ENCODE data around the gene CLEC9A. TPM values are rescaled to one million over a fixed set of nuclear protein-coding genes. Genes with fewer than 3 reads are reported as not detected.
"Not testable (repeated sequence)": the region's sequence is repeated elsewhere in the genome, so short reads cannot be mapped to it uniquely, and the experiment has no call there.

Gene CLEC9A
- total and polyA plus RNA-seq, 2 donors: 12.6 to 16.2 TPM

DNA sequence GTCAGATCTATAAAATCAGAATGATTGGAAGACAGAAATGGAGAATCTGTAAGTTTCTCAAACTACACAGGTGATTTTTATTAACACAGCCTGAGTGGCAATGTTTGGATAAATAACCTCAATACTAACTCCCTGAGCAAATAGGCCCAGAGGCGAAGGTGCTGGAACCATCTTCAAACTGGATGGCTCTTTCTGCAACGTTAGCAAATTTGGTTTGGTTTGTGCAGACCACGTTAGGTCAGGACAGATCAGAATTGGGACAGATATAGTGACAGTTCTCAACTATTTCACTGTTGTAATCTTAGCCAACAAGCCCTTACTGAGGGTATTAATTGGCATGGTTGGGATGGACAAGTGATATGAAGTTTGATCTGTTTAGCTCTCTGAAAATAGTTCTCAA is 9.1 kb upstream of the CLEC9A start:
- H3K27me3 ChIP-seq (ENCODE audit: control insufficient read depth in 2 of 2, insufficient read depth in 1 of 2, low read length in 1 of 2): no peaks in the 10 kb centered on the region
- DNase-seq (ENCODE audit: low read depth in 6 of 9, low spot score in 9 of 9): no peak
- 98% methylated on average over 3 of the region's 3 CpGs for WGBS

DNA sequence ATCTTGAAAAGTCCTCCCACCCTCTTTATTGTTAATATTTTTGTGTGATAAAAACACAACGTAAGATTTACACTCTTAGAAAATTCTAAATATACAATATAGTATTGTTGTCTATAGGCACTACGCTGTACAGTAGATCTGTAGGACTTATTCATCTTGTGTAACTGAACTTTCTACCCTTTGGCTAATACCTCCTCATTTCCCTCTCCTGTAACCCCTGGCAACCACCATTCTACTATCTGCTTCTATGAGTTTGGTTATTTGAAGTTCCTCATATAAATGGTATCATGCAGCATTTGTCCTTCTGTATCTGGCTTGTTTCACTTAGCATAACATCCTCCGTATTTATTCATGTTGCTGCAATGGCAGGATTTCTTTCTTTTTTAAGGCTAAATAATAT is 5.2 kb upstream of the CLEC9A start:
- Histone ChIP-seq H3K4me1 (ENCODE audit: control insufficient read depth in 2 of 2, insufficient read depth in 2 of 2, low read length in 2 of 2) (no peaks in the 10 kb centered on the region), H3K27ac (ENCODE audit: low read depth in 1 of 2, low read length in 1 of 2) (no peak overlapping the region), H3K9me3 (ENCODE audit: control insufficient read depth in 2 of 2, insufficient read depth in 1 of 2, low read length in 1 of 2) (no peaks in the 10 kb centered on the region), H3K4me3 (ENCODE audit: low read length in 2 of 2) (no peak overlapping the region), H3K27me3 (ENCODE audit: control insufficient read depth in 2 of 2, insufficient read depth in 1 of 2, low read length in 1 of 2) (no peaks in the 10 kb centered on the region), H3K36me3 (ENCODE audit: control insufficient read depth in 2 of 2, insufficient read depth in 2 of 2, low read length in 1 of 2) (no peaks in the 10 kb centered on the region)
- DNase-seq (ENCODE audit: low read depth in 6 of 9, low spot score in 9 of 9): no peak
- 97% methylated on average over 3 of the region's 3 CpGs for WGBS

More for the DNA sequence above, 9.1 kb upstream of the CLEC9A start:
- Histone ChIP-seq H3K4me3 (ENCODE audit: low read length in 2 of 2) (no peak overlapping the region), H3K36me3 (ENCODE audit: control insufficient read depth in 2 of 2, insufficient read depth in 2 of 2, low read length in 1 of 2) (no peaks in the 10 kb centered on the region), H3K9me3 (ENCODE audit: control insufficient read depth in 2 of 2, insufficient read depth in 1 of 2, low read length in 1 of 2) (no peaks in the 10 kb centered on the region), H3K4me1 (ENCODE audit: control insufficient read depth in 2 of 2, insufficient read depth in 2 of 2, low read length in 2 of 2) (peaks cover 0 to 2% of the 10 kb centered on the region in 2 donors), H3K27ac (ENCODE audit: low read depth in 1 of 2, low read length in 1 of 2) (no peak overlapping the region)

DNA sequence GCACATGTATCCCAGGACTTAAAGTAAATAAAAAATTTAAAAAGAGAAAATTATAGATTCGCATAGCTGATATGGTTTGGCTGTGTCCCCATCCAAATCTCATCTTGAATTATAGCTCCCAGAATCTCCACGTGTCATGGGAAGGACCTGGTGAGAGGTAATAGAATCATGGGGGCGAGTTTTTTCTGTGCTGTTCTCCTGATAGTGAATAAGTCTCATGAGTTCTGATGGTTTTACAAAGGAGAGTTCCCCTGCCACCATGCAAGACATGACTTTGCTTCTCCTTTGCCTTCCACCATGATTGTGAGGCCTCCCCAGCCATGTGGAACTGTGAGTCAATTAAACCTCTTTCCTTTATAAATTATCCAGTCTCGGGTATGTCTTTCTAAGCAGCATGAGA is 3.8 kb upstream of the CLEC9A start:
- H3K4me3 ChIP-seq (ENCODE audit: low read length in 2 of 2); H3K36me3 ChIP-seq (ENCODE audit: control insufficient read depth in 2 of 2, insufficient read depth in 2 of 2, low read length in 1 of 2); H3K4me1 ChIP-seq (ENCODE audit: control insufficient read depth in 2 of 2, insufficient read depth in 2 of 2, low read length in 2 of 2); H3K9me3 ChIP-seq (ENCODE audit: control insufficient read depth in 2 of 2, insufficient read depth in 1 of 2, low read length in 1 of 2); H3K27me3 ChIP-seq (ENCODE audit: control insufficient read depth in 2 of 2, insufficient read depth in 1 of 2, low read length in 1 of 2); DNase-seq (ENCODE audit: low read depth in 6 of 9, low spot score in 9 of 9); H3K27ac ChIP-seq (ENCODE audit: low read depth in 1 of 2, low read length in 1 of 2): not testable (repeated sequence)
- 98% methylated on average over 4 of the region's 4 CpGs for WGBS

DNA sequence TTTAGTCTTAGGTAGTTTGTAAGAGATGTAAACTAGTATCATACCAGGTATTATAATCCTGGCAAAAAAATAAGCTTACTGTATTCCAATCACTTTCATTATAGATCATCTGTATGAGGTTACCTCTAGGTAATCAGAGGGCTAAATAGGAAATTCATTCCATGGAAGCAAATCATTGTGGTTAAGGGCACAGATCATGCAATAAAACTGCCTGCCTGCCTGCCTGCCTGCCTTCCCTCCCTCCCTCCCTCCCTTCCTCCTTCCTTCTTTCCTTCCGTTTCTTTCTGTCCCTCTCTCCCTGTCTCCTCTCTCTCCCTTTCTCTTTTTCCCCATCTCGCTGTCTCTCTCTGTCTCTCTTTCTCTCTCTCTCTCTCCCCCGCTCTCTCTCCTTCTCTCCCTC is 3.2 kb upstream of the CLEC9A start:
- Histone ChIP-seq H3K4me3 (ENCODE audit: low read length in 2 of 2) (no peak overlapping the region), H3K36me3 (ENCODE audit: control insufficient read depth in 2 of 2, insufficient read depth in 2 of 2, low read length in 1 of 2) (no peaks in the 10 kb centered on the region), H3K27ac (ENCODE audit: low read depth in 1 of 2, low read length in 1 of 2) (no peak overlapping the region), H3K9me3 (ENCODE audit: control insufficient read depth in 2 of 2, insufficient read depth in 1 of 2, low read length in 1 of 2) (no peaks in the 10 kb centered on the region), H3K4me1 (ENCODE audit: control insufficient read depth in 2 of 2, insufficient read depth in 2 of 2, low read length in 2 of 2) (no peaks in the 10 kb centered on the region), H3K27me3 (ENCODE audit: control insufficient read depth in 2 of 2, insufficient read depth in 1 of 2, low read length in 1 of 2) (no peaks in the 10 kb centered on the region)
- WGBS: 93% methylated on average over 3 of the region's 3 CpGs
- DNase-seq (ENCODE audit: low read depth in 6 of 9, low spot score in 9 of 9): no peak

DNA sequence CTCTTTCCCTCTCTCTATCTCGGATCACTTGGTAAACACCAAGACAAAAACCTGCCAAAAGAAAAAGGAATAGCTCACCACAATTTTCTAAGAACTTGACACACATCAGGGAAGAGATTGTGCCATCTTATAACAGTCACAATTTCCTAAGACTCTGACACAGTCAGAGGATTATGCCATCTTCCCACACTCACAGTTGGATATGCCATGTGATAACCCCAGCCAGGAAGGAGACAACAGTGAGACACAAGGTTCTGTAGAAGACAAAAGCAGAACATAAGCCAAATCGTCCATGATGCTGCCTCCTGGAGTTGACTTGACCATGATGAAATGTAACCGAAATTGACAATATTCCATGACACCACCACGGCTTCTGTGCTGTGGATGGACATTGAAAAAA is 2.8 kb upstream of the CLEC9A start:
- H3K36me3 ChIP-seq (ENCODE audit: control insufficient read depth in 2 of 2, insufficient read depth in 2 of 2, low read length in 1 of 2): no peaks in the 10 kb centered on the region
- no peak for DNase-seq (ENCODE audit: low read depth in 6 of 9, low spot score in 9 of 9)
- no peaks in the 10 kb centered on the region for H3K4me1 ChIP-seq (ENCODE audit: control insufficient read depth in 2 of 2, insufficient read depth in 2 of 2, low read length in 2 of 2)
- H3K27me3 ChIP-seq (ENCODE audit: control insufficient read depth in 2 of 2, insufficient read depth in 1 of 2, low read length in 1 of 2): no peaks in the 10 kb centered on the region
- H3K4me3 ChIP-seq (ENCODE audit: low read length in 2 of 2): no peak overlapping the region
- WGBS: 88% methylated on average over 4 of the region's 4 CpGs
- H3K9me3 ChIP-seq (ENCODE audit: control insufficient read depth in 2 of 2, insufficient read depth in 1 of 2, low read length in 1 of 2): no peaks in the 10 kb centered on the region
- H3K27ac ChIP-seq (ENCODE audit: low read depth in 1 of 2, low read length in 1 of 2): no peak overlapping the region

DNA sequence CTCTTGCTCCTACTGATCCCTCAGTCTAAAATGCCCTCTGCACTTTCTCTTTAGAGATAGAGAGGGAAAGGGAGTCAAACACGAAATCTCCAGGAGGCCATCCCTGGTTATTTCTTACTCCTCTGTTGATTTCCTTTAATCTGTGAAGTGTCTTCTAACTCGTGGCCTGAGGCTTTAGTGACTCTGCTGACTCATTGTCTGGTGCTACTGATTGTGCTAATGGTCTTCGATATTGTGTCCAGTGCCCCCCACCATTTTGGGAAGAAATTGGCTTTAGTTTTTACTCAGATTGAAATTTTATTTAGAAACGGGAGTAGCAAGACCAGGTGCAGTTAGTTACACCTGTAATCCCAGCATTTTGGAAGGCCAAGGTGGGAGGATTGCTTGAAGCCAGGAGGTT is 839 bp downstream of the CLEC9A start:
- DNase-seq (ENCODE audit: low read depth in 6 of 9, low spot score in 9 of 9): no peak
- Histone ChIP-seq H3K27me3 (ENCODE audit: control insufficient read depth in 2 of 2, insufficient read depth in 1 of 2, low read length in 1 of 2) (no peaks in the 10 kb centered on the region), H3K27ac (ENCODE audit: low read depth in 1 of 2, low read length in 1 of 2) (no peak overlapping the region), H3K9me3 (ENCODE audit: control insufficient read depth in 2 of 2, insufficient read depth in 1 of 2, low read length in 1 of 2) (no peaks in the 10 kb centered on the region), H3K4me3 (ENCODE audit: low read length in 2 of 2) (no peak overlapping the region), H3K4me1 (ENCODE audit: control insufficient read depth in 2 of 2, insufficient read depth in 2 of 2, low read length in 2 of 2) (no peaks in the 10 kb centered on the region), H3K36me3 (ENCODE audit: control insufficient read depth in 2 of 2, insufficient read depth in 2 of 2, low read length in 1 of 2) (no peaks in the 10 kb centered on the region)
- 71% methylated on average over 4 of the region's 4 CpGs for WGBS

DNA sequence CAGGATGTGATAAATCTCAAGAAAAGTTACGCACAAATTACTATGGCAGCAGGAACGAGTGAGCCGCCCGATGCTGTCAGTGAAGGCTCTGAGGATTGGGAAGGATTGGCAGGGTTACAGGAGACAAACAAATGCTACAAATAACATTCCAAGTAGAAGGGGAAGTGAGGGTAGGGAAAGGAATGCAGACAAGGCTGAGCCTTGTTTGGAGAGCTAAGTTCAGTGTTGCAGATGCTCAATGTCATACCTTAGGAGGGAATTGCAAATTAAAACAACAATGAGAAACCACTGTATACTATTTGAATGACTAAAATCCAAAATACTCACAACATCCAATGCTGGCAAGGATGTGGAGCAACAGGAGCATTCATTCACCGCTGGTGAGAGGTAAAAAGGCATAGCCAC is 1.3 kb downstream of the CLEC9A start:
- H3K27me3 ChIP-seq (ENCODE audit: control insufficient read depth in 2 of 2, insufficient read depth in 1 of 2, low read length in 1 of 2): no peaks in the 10 kb centered on the region
- H3K4me1 ChIP-seq (ENCODE audit: control insufficient read depth in 2 of 2, insufficient read depth in 2 of 2, low read length in 2 of 2): no peaks in the 10 kb centered on the region
- no peak overlapping the region for H3K27ac ChIP-seq (ENCODE audit: low read depth in 1 of 2, low read length in 1 of 2)
- DNase-seq (ENCODE audit: low read depth in 6 of 9, low spot score in 9 of 9): no peak
- H3K9me3 ChIP-seq (ENCODE audit: control insufficient read depth in 2 of 2, insufficient read depth in 1 of 2, low read length in 1 of 2): no peaks in the 10 kb centered on the region
- WGBS: 95% methylated on average over 5 of the region's 5 CpGs
- H3K36me3 ChIP-seq (ENCODE audit: control insufficient read depth in 2 of 2, insufficient read depth in 2 of 2, low read length in 1 of 2): no peaks in the 10 kb centered on the region
- no peak overlapping the region for H3K4me3 ChIP-seq (ENCODE audit: low read length in 2 of 2)

DNA sequence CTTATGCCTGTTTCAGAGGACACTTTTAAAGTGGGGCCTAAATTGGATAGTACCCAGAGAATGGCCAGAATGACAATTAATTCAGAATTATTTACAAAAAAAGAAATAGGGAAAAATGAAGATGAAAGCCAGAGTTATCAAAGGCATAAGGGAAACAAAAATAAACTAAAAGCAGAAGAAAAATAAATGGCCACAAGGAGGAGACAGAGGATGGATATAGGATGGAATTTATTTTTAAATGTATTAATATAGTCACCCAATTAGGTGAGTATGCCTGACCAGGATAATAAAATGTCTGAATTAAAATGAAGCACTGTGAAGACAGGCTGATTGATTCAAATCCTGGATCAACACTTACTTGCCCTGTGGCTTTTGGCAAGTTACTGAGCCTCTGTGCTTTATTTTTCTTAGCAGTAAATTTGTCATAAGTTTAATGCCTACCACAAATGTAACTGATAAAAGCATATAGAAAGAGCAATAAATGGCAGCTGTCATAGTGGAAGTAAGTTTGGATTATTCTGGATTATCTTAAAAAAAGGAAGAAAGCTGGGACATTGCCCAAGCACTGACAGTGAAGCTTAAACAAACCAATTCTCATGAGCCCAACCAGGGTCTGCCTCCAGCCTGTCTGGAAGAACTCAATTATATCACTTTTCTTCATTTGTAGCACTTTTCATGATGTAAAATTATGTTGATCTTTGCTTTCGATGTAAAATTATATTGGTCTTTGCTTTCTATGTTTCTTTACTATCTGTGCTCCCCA is 3.5 kb downstream of the CLEC9A start:
- 92% methylated on average over 1 of the region's 1 CpG for WGBS
- no peaks in the 10 kb centered on the region for H3K4me1 ChIP-seq (ENCODE audit: control insufficient read depth in 2 of 2, insufficient read depth in 2 of 2, low read length in 2 of 2)
- H3K4me3 ChIP-seq (ENCODE audit: low read length in 2 of 2): no peak overlapping the region
- no peaks in the 10 kb centered on the region for H3K27me3 ChIP-seq (ENCODE audit: control insufficient read depth in 2 of 2, insufficient read depth in 1 of 2, low read length in 1 of 2)
- H3K36me3 ChIP-seq (ENCODE audit: control insufficient read depth in 2 of 2, insufficient read depth in 2 of 2, low read length in 1 of 2): no peaks in the 10 kb centered on the region
- no peak overlapping the region for H3K27ac ChIP-seq (ENCODE audit: low read depth in 1 of 2, low read length in 1 of 2)
- H3K9me3 ChIP-seq (ENCODE audit: control insufficient read depth in 2 of 2, insufficient read depth in 1 of 2, low read length in 1 of 2): no peaks in the 10 kb centered on the region
- peak in 1 of 9 donors; percentile 20 for DNase-seq (ENCODE audit: low read depth in 6 of 9, low spot score in 9 of 9)

DNA sequence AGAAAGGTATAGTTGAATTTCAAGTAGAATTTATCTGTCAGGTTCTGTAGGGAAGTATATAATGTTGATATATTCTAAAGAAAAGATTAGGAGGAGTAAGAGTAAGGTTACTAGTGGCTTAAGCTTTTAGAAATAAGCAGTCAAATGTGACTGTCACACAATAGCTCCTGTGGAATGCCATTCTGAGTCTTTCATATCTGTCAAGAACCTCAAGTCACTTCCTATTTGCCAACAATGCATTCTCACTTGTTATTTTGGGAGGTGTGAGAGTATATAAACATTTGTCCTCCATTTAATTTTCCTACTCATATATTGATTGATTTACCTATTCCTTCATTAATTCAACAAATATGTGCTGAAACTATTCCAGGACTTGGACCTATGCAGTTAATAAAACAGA is 11.7 kb downstream of the CLEC9A start:
- Histone ChIP-seq H3K27ac (ENCODE audit: low read depth in 1 of 2, low read length in 1 of 2) (no peak overlapping the region), H3K36me3 (ENCODE audit: control insufficient read depth in 2 of 2, insufficient read depth in 2 of 2, low read length in 1 of 2) (no peaks in the 10 kb centered on the region), H3K4me1 (ENCODE audit: control insufficient read depth in 2 of 2, insufficient read depth in 2 of 2, low read length in 2 of 2) (no peaks in the 10 kb centered on the region), H3K9me3 (ENCODE audit: control insufficient read depth in 2 of 2, insufficient read depth in 1 of 2, low read length in 1 of 2) (no peaks in the 10 kb centered on the region), H3K4me3 (ENCODE audit: low read length in 2 of 2) (no peak overlapping the region), H3K27me3 (ENCODE audit: control insufficient read depth in 2 of 2, insufficient read depth in 1 of 2, low read length in 1 of 2) (no peaks in the 10 kb centered on the region)
- DNase-seq (ENCODE audit: low read depth in 6 of 9, low spot score in 9 of 9): no peak
